Skeletal muscle satellite cell (primary cell): Measurements from ENCODE around the gene NAA25.
"Not testable (repeated sequence)": the region's sequence is repeated elsewhere in the genome, so short reads cannot be mapped to it uniquely, and the experiment has no call there.

ENCODE experiments used
- H3K27me3 ChIP-seq: 2 replicates; pipeline ENCODE4 v1.7.0; 2013; ENCODE audit warnings: low read length; ENCODE audit not compliant: control insufficient read depth, insufficient read depth
- H3K36me3 ChIP-seq: 2 replicates; pipeline ENCODE4 v1.7.0; 2013; ENCODE audit warnings: mild to moderate bottlenecking, control low read depth, low read length; ENCODE audit not compliant: insufficient read depth
- H3K4me1 ChIP-seq: 2 replicates; pipeline ENCODE4 v1.7.0; 2013; ENCODE audit warnings: low read length; ENCODE audit not compliant: control insufficient read depth, insufficient read depth
- H3K4me2 ChIP-seq: 2 replicates; pipeline ENCODE4 v1.7.0; 2013; ENCODE audit warnings: mild to moderate bottlenecking, low read length
- H3K4me3 ChIP-seq: 2 replicates; pipeline ENCODE4 v1.7.0; 2013; ENCODE audit warnings: low read length
- H3K9ac ChIP-seq: 2 replicates; pipeline ENCODE4 v1.7.0; 2013; ENCODE audit warnings: mild to moderate bottlenecking, low read depth, low read length, moderate library complexity
- H3K9me3 ChIP-seq: replicated peaks from 2 replicates; pipeline ENCODE4 v1.7.0; 2013; ENCODE audit warnings: mild to moderate bottlenecking, control low read depth, low read length

NAA25 gene

DNA sequence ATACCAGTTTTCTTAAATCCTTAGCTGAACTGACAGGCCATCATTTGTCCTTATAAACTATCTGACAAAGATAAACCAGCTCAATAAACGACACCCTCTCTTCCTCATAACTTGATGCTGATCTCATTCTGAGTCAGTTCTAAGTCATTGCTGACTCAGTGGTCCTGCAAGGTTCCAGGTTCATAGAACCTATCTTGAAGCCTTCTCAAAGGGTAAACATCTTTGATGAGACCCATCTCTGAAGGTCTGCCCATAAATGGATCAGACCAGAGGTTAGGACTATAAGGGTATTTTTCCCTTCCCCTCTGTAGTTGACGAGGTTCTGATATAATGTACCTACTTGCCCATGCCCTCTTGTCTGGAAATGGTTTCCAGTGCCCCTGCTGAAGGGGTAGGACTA, 11.9 kb downstream of the NAA25 start:
- Histone ChIP-seq H3K4me1 (peaks cover 23% of the 10 kb centered on the region), H3K4me3 (no peak overlapping the region), H3K9ac (no peak overlapping the region), H3K36me3 (peaks cover 28% of the 10 kb centered on the region), H3K4me2 (peak overlapping the region; percentile 54), H3K27me3 (no peaks in the 10 kb centered on the region), H3K9me3 (no peaks in the 10 kb centered on the region)

DNA sequence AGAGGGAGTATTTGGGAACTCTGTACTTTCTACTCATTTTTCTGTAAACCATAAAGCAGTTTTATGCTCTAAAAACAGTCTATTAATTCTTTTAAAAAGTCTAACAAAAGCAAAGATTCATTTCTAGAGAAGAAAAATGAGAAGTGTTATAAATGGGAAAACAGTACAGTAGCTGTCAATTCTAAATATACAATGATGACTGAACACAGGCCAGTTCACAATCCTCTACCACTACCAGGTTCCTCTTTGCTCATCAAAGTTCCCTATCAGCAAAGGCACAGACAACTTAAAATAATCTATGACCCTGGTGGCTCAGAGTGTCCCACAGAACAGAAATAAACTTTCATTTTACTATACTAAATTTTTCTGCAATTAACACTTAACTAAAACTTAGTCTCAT, 12.5 kb downstream of the NAA25 start:
- Histone ChIP-seq H3K4me2 (peak overlapping the region; percentile 54), H3K9me3 (no peaks in the 10 kb centered on the region), H3K4me1 (peaks cover 23% of the 10 kb centered on the region), H3K27me3 (no peaks in the 10 kb centered on the region), H3K36me3 (peaks cover 31% of the 10 kb centered on the region), H3K4me3 (no peak overlapping the region), H3K9ac (no peak overlapping the region)

DNA sequence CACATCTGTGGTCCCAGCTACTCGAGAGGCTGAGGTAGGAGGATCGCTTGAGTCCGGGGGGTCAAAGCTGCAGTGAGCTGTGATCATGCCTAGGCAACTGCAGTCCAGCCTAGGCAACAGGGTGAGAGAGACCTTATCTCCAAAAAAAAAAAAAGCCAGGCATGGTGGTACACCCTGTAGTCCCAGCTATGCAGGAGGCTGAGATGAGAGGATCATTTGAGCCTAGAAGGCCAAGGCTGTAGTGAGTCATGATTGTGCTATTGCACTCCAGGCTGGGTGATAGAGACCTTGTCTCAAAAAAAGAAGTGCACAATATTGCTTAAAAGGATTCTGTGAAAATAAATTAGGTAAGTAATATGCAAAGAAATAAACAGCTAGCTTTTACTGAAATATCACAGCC, 17.0 kb downstream of the NAA25 start:
- Histone ChIP-seq H3K4me3 (no peak overlapping the region), H3K4me2 (no peak overlapping the region), H3K4me1 (peaks cover 11% of the 10 kb centered on the region), H3K9me3 (no peaks in the 10 kb centered on the region), H3K27me3 (no peaks in the 10 kb centered on the region), H3K36me3 (peaks cover 44% of the 10 kb centered on the region), H3K9ac (no peak overlapping the region)

DNA sequence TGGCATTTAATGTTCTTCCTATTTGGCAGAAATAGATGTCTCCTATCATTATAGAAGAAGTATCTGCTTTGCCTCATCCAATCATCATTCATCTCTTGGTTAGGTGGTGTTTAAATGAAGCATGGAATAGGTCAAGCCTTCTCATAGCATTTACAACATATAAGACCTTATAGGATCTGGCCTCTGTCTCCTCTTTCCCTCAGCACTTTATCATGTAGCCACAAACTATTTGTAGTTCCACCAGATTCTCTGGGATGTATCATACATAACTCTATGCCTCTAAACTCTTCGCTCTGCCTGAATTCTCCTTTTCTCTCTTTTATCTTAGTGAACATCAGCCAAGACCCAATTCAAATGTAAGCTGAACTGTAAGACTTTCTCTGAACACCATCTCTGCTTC, 20.7 kb downstream of the NAA25 start:
- Histone ChIP-seq H3K27me3 (no peaks in the 10 kb centered on the region), H3K4me1 (peaks cover 7% of the 10 kb centered on the region), H3K36me3 (peaks cover 36% of the 10 kb centered on the region), H3K4me2 (no peak overlapping the region), H3K9ac (no peak overlapping the region), H3K9me3 (no peaks in the 10 kb centered on the region), H3K4me3 (no peak overlapping the region)

DNA sequence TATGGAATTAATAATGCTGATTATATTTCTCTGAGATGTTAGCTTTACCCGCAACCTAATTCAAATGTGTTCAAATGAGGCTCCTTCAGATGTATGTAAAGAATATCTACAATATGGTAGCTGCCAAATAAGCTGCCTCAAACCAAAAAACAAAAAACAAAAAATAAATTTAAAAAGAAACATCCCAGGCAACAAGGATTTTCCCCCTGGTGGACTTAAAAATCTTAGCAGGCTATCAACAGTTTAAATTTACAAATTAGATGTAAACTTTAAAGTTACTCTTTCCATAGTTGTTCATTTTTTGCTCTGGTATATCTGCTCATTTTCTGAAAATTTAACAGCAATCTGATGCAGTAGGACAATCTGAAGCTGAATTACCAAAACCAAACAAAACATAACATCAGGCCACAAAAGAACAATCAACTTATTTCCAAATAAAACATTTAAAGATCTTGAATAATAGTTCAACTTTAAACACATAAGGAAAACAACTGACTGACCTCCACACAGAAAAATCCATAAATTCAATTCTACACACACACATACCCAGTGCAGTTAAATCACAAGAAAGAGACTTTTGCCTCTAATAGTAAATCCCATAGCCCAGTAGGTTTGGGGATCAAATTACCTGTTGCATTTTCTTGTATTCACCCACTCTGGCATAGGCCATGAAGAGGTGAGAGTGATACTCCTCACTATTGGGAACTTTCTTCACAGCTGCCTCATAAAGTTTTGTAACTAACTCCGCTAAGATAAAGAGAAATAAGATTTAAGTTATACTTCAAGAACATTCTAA, 21.3 kb downstream of the NAA25 start:
- no peaks in the 10 kb centered on the region for H3K9me3 ChIP-seq
- no peak overlapping the region for H3K4me2 ChIP-seq
- peaks cover 37% of the 10 kb centered on the region for H3K36me3 ChIP-seq

DNA sequence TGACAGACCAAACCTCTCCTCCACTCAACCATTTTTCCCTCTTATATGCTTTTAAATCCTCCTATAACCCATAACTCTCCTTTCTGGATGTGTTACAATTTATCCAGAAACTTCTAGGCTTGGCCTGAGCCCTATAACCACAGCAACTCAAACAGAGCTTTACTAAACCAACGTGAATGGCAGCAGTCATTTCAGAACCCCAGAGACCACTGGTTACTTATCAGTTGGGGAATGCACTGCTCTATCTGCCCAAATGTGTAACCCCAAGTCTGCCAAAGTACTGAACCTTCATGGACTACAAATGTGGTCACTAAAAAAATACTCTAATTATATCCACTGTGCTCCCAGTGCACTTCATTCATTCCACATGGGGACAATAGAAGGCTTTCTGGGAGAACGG, 42.0 kb downstream of the NAA25 start:
- no peaks in the 10 kb centered on the region for H3K27me3 ChIP-seq
- no peak overlapping the region for H3K4me2 ChIP-seq
- no peak overlapping the region for H3K4me3 ChIP-seq
- H3K9me3 ChIP-seq = no peaks in the 10 kb centered on the region
- H3K9ac ChIP-seq = no peak overlapping the region
- H3K4me1 ChIP-seq = no peaks in the 10 kb centered on the region
- peaks cover 63% of the 10 kb centered on the region for H3K36me3 ChIP-seq

More for the DNA sequence above, 21.3 kb downstream of the NAA25 start:
- Histone ChIP-seq H3K9ac (no peak overlapping the region), H3K27me3 (no peaks in the 10 kb centered on the region), H3K4me1 (peaks cover 7% of the 10 kb centered on the region), H3K4me3 (no peak overlapping the region)

DNA sequence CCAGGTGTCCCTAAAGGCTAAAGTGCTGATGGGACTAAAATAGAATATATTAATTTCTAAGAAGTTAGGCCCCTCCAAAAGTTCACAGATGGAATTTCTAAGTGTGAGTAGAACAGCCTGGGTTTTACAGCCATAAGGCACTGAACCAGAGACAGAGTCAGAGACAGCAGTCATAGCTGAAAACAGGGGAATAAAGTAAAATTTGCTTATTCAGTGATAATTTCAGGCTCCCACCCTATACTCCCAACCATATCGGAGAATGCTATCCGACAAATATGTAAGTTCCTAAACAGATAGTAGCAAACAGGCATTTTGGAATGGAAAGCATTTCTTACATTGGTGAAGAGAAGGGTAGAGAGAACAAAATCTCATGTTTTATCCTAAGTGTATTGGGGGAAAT, 45.3 kb downstream of the NAA25 start:
- no peaks in the 10 kb centered on the region for H3K27me3 ChIP-seq
- H3K4me1 ChIP-seq = no peaks in the 10 kb centered on the region
- H3K4me3 ChIP-seq = no peak overlapping the region
- H3K9me3 ChIP-seq = no peaks in the 10 kb centered on the region
- H3K4me2 ChIP-seq = no peak overlapping the region
- peaks cover 64% of the 10 kb centered on the region for H3K36me3 ChIP-seq
- no peak overlapping the region for H3K9ac ChIP-seq

DNA sequence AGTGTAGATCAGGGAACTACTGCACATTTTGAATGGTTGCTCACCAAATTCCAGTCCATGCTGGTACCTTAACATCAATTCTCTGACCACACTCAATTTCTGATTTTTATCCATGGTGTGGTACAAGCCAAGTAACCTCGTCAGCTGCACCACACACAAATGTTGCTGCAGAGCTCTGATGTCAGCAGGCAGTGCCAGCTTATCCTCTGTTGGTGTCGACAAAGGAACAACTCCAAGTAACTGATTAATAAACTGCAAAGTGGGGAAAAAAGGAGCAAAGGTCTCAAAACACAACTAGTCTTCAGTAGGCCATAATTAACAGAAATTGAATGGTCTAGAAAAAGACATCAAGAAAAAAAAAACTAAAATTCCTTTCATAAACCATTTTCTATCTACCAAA, 47.4 kb downstream of the NAA25 start:
- Histone ChIP-seq H3K4me2 (no peak overlapping the region), H3K36me3 (peaks cover 57% of the 10 kb centered on the region), H3K4me1 (no peaks in the 10 kb centered on the region), H3K9me3 (no peaks in the 10 kb centered on the region), H3K27me3 (no peaks in the 10 kb centered on the region), H3K9ac (no peak overlapping the region), H3K4me3 (no peak overlapping the region)

DNA sequence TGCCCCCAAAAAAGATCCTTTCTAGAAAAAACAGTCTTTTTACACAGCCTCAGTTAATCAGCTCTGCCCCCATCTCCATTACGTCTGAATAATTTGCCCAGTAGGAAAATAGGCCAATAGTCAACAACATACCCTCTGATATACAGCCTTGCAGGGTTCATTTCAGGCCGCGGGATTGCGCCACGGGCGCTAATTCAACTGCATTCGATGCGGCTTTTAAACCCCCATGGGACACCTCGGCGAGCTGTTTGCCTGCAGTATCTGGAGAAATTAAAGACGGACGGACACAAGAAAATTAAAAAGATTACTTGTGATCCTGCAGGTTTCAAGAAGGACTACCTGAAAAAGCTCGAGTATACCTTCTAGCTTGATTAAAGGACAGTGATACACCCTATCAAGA, 59.2 kb downstream of the NAA25 start:
- Histone ChIP-seq H3K9ac (no peak overlapping the region), H3K4me3 (no peak overlapping the region), H3K4me2 (no peak overlapping the region), H3K9me3 (no peaks in the 10 kb centered on the region), H3K36me3 (peaks cover 71% of the 10 kb centered on the region), H3K27me3 (no peaks in the 10 kb centered on the region), H3K4me1 (no peaks in the 10 kb centered on the region)

DNA sequence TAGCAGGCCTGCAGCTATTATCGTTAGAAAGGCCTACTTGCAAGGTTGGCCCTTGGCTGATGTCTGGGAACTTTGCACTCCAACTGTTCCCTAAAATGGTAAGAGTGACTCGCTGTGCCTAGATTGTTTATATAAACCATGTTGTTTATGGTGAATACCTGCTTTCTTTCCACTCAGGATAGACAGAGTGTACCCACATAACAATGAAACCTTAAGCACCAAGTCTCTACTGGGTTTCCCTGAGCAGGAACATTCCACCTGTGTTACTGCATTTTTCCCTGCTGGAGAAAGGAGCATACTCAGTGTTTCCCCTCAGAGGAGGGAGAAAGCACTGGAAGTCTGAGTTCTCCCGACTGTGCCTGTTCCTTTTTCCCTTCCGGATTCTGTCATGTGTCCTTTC, 62.6 kb downstream of the NAA25 start:
- peaks cover 70% of the 10 kb centered on the region for H3K36me3 ChIP-seq
- H3K27me3 ChIP-seq = no peaks in the 10 kb centered on the region
- no peak overlapping the region for H3K4me2 ChIP-seq
- no peaks in the 10 kb centered on the region for H3K9me3 ChIP-seq
- no peak overlapping the region for H3K9ac ChIP-seq
- H3K4me1 ChIP-seq = no peaks in the 10 kb centered on the region
- no peak overlapping the region for H3K4me3 ChIP-seq

DNA sequence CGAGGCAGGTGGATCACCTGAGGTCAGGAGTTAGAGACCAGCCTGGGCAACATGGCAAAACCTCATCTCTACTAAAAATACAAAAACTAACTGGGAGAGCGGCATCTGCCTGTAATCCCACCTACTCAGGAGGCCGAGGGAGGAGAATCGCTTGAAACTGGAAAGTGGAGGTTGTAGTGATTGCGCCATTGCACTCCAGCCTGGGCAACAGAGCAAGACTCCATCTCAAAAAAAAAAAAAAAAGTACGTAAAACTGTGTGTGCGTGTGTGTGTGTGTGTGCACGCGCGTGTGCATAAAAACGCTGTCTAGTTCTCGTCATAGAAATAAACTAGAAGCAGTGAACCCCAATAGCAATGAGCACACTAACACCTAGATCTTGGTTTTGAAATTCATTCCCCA, 72.0 kb downstream of the NAA25 start:
- not testable (repeated sequence) for H3K27me3 ChIP-seq, H3K4me2 ChIP-seq, H3K9ac ChIP-seq, H3K9me3 ChIP-seq, H3K4me1 ChIP-seq, H3K4me3 ChIP-seq
- H3K36me3 ChIP-seq = peaks cover 67% of the 10 kb centered on the region

DNA sequence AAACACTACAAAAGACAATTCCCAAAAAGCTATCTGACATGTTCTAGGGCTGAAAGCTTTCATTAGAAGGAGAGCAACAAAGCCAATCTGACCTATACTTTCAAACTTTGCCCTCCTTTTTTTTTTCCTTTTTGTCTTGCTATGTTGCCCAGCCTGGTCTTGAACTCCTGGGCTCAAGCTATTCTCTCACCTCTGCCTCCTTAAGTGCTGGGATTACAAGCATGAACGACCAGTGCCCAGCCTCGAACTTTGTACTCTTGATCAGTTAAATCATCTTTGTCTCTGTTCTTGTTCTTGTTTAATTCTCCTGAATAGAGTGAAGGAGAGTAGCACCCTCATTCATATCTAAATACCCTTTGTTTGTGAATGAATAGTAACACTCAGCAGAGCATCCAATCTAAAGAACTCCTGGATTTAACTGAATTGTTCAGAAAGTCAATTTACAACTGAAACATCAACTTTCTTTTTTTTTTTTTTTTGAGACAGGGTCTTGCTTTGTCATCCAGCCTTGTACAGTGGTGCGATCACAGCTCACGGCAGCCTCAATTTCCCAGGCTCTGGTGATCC, 73.3 kb downstream of the NAA25 start:
- Histone ChIP-seq H3K36me3 (peaks cover 68% of the 10 kb centered on the region), H3K27me3 (no peaks in the 10 kb centered on the region), H3K9me3 (no peaks in the 10 kb centered on the region), H3K4me3 (no peak overlapping the region), H3K9ac (no peak overlapping the region), H3K4me1 (no peaks in the 10 kb centered on the region), H3K4me2 (no peak overlapping the region)
